Neural cell (in vitro differentiated cells): ENCODE data around the gene LARP6.

Experiments
- CTCF ChIP-seq: fragments of 450-650 bp; IDR thresholded peaks from 2 replicates; pipeline ENCODE4 v1.5.1; 2014; ENCODE audit warnings: antibody characterized with exemption, mild to moderate bottlenecking, moderate library complexity; ENCODE audit not compliant: poor library complexity, severe bottlenecking
- EP300 ChIP-seq: fragments of 450-650 bp; conservative IDR thresholded peaks from 2 replicates; pipeline ENCODE4 v1.6.1; 2014; ENCODE audit warnings: antibody characterized with exemption, mild to moderate bottlenecking, moderate library complexity; ENCODE audit not compliant: poor library complexity, severe bottlenecking
- EZH2 ChIP-seq: fragments of 200-600, 300-800 bp; shearing (Covaris generic), sonication (generic); IDR thresholded peaks from 2 replicates; pipeline ENCODE4 v1.6.1; 2014; ENCODE audit warnings: antibody characterized with exemption, low read length, borderline replicate concordance, mild to moderate bottlenecking; ENCODE audit not compliant: insufficient read depth, poor library complexity, severe bottlenecking
- MXI1 ChIP-seq: fragments of 450-650 bp; conservative IDR thresholded peaks from 2 replicates; pipeline ENCODE4 v1.6.1; 2014; ENCODE audit warnings: antibody characterized with exemption, mild to moderate bottlenecking; ENCODE audit not compliant: poor library complexity, severe bottlenecking
- POLR2AphosphoS5 ChIP-seq: IDR thresholded peaks from 2 replicates; pipeline ENCODE4 v1.6.1; 2012
- RAD21 ChIP-seq: fragments of 450-650 bp; conservative IDR thresholded peaks from 2 replicates; pipeline ENCODE4 v1.6.1; 2014; ENCODE audit warnings: antibody characterized with exemption, mild to moderate bottlenecking, moderate library complexity
- REST ChIP-seq: IDR thresholded peaks from 2 replicates; pipeline ENCODE4 v1.6.1; 2012; ENCODE audit warnings: borderline replicate concordance
- SMC3 ChIP-seq: fragments of 450-650 bp; conservative IDR thresholded peaks from 2 replicates; pipeline ENCODE4 v1.6.1; 2014; ENCODE audit warnings: antibody characterized with exemption, mild to moderate bottlenecking, moderate library complexity; ENCODE audit not compliant: poor library complexity
- TAF1 ChIP-seq: IDR thresholded peaks from 2 replicates; pipeline ENCODE4 v1.6.1; 2012; ENCODE audit warnings: low read depth

GRCh38 chr15:70857562-70858285 is 3.8 kb upstream of the LARP6 start:
- no peak for TF ChIP-seq EZH2
- no peak for TF ChIP-seq CTCF
- TF ChIP-seq RAD21, result no peak
- no peak for TF ChIP-seq REST
- no peak for TF ChIP-seq SMC3
- no peak for TF ChIP-seq TAF1
- TF ChIP-seq EP300, result no peak
- TF ChIP-seq POLR2AphosphoS5, result no peak
- no peak for TF ChIP-seq MXI1
